Measurements from ENCODE around the gene KRTAP5-6. TPM values are rescaled to one million over a fixed set of nuclear protein-coding genes. Genes with fewer than 3 reads are reported as not detected.

KRTAP5-6 gene
- total and polyA plus RNA-seq, 3 experiments from 2014 or later, result not detected

- Mint-ChIP-seq H3K36me3 (no peaks in the 10 kb centered on the region), H3K9me3 (no peaks in the 10 kb centered on the region), H3K27me3 (peaks cover 10 to 12% of the 10 kb centered on the region in 2 donors), H3K4me1 (peaks cover 18 to 25% (median 18%) of the 10 kb centered on the region in 3 donors), H3K27ac (no peak overlapping the region), H3K4me3 (no peak overlapping the region)
- no peaks in the 10 kb centered on the region for H3K36me3 ChIP-seq (ENCODE audit: insufficient read depth, low read length)
- POLR2A ChIA-PET, result no interaction called here
- no peak for DNase-seq
- peaks cover 6% of the 10 kb centered on the region for H3K27me3 ChIP-seq (ENCODE audit: insufficient read depth, low read length, poor library complexity, severe bottlenecking)
- H3K9me3 ChIP-seq (ENCODE audit: low read length), result no peaks in the 10 kb centered on the region
- CTCF ChIA-PET, result no interaction called here
- H3K4me3 ChIP-seq (ENCODE audit: low read length), result no peak overlapping the region
- H3K4me1 ChIP-seq (ENCODE audit: insufficient read depth, low read length), result peaks cover 11% of the 10 kb centered on the region
- H3K27ac ChIP-seq (ENCODE audit: low read depth, low read length), result no peak overlapping the region
Measured at GRCh38 chr11:1746511-1746931, 49.5 kb downstream of the KRTAP5-6 start.

DNA sequence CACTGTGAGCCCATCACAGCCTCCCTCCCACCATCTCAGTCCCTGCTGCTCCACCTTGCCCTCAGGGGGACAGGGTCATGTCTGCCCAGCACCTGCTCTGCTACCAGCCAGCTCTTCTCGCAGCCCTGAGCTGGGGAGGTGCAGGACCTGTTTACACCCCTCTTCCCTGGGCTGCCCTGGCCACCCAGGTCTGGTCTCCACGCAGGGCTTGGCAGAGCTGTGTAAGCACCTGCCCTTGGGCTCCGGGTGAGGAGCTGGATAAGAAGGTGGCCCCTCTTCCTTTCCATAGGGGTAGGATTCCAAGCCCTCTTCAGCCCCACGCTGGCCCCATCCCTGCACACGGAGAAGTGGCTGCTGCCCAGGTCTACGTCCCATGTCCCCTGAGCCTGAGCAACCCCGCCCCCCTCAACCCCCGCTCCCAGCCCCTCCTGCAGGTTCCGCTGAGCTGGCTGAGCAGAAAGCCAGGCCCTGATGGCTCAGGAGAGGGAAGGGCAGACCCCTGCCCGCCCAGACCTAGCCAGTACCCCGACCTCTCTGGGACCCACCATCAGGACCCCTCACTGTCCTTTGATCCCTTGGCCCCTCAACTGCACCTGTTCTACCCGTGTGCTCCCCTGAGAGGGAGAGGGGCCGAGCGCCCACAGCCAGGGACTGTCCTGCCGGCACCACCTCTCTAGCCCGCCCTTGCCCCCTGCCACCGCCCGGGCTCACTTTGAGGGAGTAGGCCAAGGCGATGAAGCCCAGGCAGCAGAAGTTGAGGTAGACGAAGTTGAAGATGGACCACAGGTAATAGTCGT lies 50.2 kb downstream of the KRTAP5-6 start:
- Histone ChIP-seq H3K27me3 (ENCODE audit: insufficient read depth, low read length, poor library complexity, severe bottlenecking) (peaks cover 6% of the 10 kb centered on the region), H3K9me3 (ENCODE audit: low read length) (no peaks in the 10 kb centered on the region), H3K4me1 (ENCODE audit: insufficient read depth, low read length) (peaks cover 17% of the 10 kb centered on the region), H3K4me3 (ENCODE audit: low read length) (no peak overlapping the region), H3K36me3 (ENCODE audit: insufficient read depth, low read length) (no peaks in the 10 kb centered on the region), H3K27ac (ENCODE audit: low read depth, low read length) (no peak overlapping the region)
- ChIA-PET CTCF (no interaction called here), POLR2A (no interaction called here)
- DNase-seq, result no peak
- no peaks in the 10 kb centered on the region for H3K9me3 Mint-ChIP-seq
- H3K4me1 Mint-ChIP-seq, result peaks cover 18 to 25% (median 18%) of the 10 kb centered on the region in 3 donors
- H3K27ac Mint-ChIP-seq, result no peak overlapping the region
- H3K4me3 Mint-ChIP-seq, result peak overlapping the region in 2 of 7 donors; percentile 15 to 54
- H3K36me3 Mint-ChIP-seq, result peaks cover 0 to 3% (median 0%) of the 10 kb centered on the region in 3 donors
- H3K27me3 Mint-ChIP-seq, result peaks cover 12% of the 10 kb centered on the region in 2 donors

Other genes with a start within 250 kb of the KRTAP5-6 start
- gene MOB2, start 210.4 kb upstream of the KRTAP5-6 start, total RNA-seq, result 10 to 100 TPM; 26.6 to 28.7 TPM
- gene MOB2, start 210.4 kb upstream of the KRTAP5-6 start, polyA plus RNA-seq, result 67.4 TPM
- 1 to 10 TPM; 2.3 to 4.0 TPM for gene DUSP8, start 124.9 kb upstream of the KRTAP5-6 start, total RNA-seq
- gene DUSP8, start 124.9 kb upstream of the KRTAP5-6 start, polyA plus RNA-seq, result 0.75 TPM
- not detected for gene KRTAP5-1, start 111.9 kb upstream of the KRTAP5-6 start, total RNA-seq
- gene KRTAP5-1, start 111.9 kb upstream of the KRTAP5-6 start, polyA plus RNA-seq, result not detected
- gene KRTAP5-2, start 98.9 kb upstream of the KRTAP5-6 start, total RNA-seq, result not detected
- gene KRTAP5-2, start 98.9 kb upstream of the KRTAP5-6 start, polyA plus RNA-seq, result 0.46 TPM
- gene KRTAP5-3, start 88.7 kb upstream of the KRTAP5-6 start, total RNA-seq, result not detected
- gene KRTAP5-3, start 88.7 kb upstream of the KRTAP5-6 start, polyA plus RNA-seq, result not detected
- gene KRTAP5-4, start 75.1 kb upstream of the KRTAP5-6 start, total RNA-seq, result not detected
- not detected for gene KRTAP5-4, start 75.1 kb upstream of the KRTAP5-6 start, polyA plus RNA-seq
- gene KRTAP5-5, start 67.4 kb upstream of the KRTAP5-6 start, total RNA-seq, result not detected
- not detected for gene KRTAP5-5, start 67.4 kb upstream of the KRTAP5-6 start, polyA plus RNA-seq
- gene IFITM10, start 53.4 kb downstream of the KRTAP5-6 start, total RNA-seq, result under 1 TPM; 0.39 to 0.95 TPM
- gene IFITM10, start 53.4 kb downstream of the KRTAP5-6 start, polyA plus RNA-seq, result 0.10 TPM
- 100 to 1,000 TPM; 110 to 116 TPM for gene CTSD, start 66.7 kb downstream of the KRTAP5-6 start, total RNA-seq
- gene CTSD, start 66.7 kb downstream of the KRTAP5-6 start, polyA plus RNA-seq, result 206 TPM
- not detected for gene SYT8, start 137.8 kb downstream of the KRTAP5-6 start, total RNA-seq
- gene SYT8, start 137.8 kb downstream of the KRTAP5-6 start, polyA plus RNA-seq, result not detected
- gene TNNI2, start 141.8 kb downstream of the KRTAP5-6 start, total RNA-seq, result under 1 TPM in 1 of 2 experiments, not detected in 1; 0.33 TPM
- not detected for gene TNNI2, start 141.8 kb downstream of the KRTAP5-6 start, polyA plus RNA-seq
- gene LSP1, start 155.9 kb downstream of the KRTAP5-6 start, total RNA-seq, result 100 to 1,000 TPM; 226 to 230 TPM
- gene LSP1, start 155.9 kb downstream of the KRTAP5-6 start, polyA plus RNA-seq, result 496 TPM
- not detected for gene PRR33, start 194.7 kb downstream of the KRTAP5-6 start, total RNA-seq
- 0.17 TPM for gene PRR33, start 194.7 kb downstream of the KRTAP5-6 start, polyA plus RNA-seq
- gene TNNT3, start 222.5 kb downstream of the KRTAP5-6 start, total RNA-seq, result 1 to 10 TPM; 1.4 to 1.6 TPM
- not detected for gene TNNT3, start 222.5 kb downstream of the KRTAP5-6 start, polyA plus RNA-seq